Ovary (tissue), 3 donors: ENCODE data around the gene UBE3C.

Experiments
- CTCF ChIP-seq, 3 donors: fragments of 450-650 bp in 2 of 3; fragments of 200-600 bp in 1 of 3; IDR thresholded peaks; one replicate each; pipeline versions ENCODE4 v1.5.1 to v1.8.0; 2016 to 2022; ENCODE audit warnings: antibody characterized with exemption in 3 of 3, mild to moderate bottlenecking in 1 of 3
- EP300 ChIP-seq: sonication (generic); formaldehyde crosslinking; IDR thresholded peaks from one replicate; pipeline ENCODE4 v1.6.1; 2017; ENCODE audit warnings: antibody characterized with exemption
- POLR2A ChIP-seq: fragments of 450-650 bp; IDR thresholded peaks from one replicate; pipeline ENCODE4 v1.6.1; 2017; ENCODE audit warnings: antibody characterized with exemption, mild to moderate bottlenecking, moderate library complexity
- donor health status: DM: no; HTN: no; CAD: no.

DNA sequence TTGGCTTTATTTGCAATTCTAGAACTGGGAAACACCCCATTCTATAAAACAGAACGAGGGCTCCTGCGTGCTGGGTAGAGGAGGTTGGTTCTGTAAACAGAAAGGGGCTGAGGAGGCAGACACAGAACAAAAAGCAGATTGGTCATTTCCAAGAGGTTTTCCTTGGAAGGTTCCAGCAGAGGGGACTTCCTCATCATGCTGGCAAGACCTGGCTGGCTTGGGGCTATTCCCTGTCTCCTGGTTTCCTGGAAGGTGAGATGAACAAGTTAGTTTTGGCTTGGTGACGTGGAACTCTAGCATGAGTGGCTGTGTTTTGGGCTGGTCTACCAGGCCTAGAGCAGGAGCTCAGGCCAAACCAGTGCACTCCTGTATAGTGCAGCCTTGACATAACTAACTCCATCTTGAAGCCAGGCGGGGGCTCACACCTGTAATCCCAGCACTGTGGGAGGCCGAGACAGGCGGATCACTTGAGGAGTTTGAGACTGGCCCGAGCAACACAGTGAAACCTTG is 172.0 kb downstream of the UBE3C start:
- TF ChIP-seq POLR2A = no peak
- no peak for TF ChIP-seq CTCF (IDR thresholded peaks at IDR 0.05)
- TF ChIP-seq EP300 = no peak
